LoVo (cell line): ENCODE measurements around the gene IL1RAPL1.

Source experiments
- DNase-seq: peaks from one replicate; pipeline ENCODE4 v3.0.0-alpha.2; 2016; ENCODE audit warnings: low spot score

Gene IL1RAPL1

GRCh38 chrX:29787656-29788055, 1200.4 kb downstream of the IL1RAPL1 start:
- DNase-seq, result no peak

GRCh38 chrX:29788991-29789699, 1201.9 kb downstream of the IL1RAPL1 start:
- DNase-seq, result no peak

GRCh38 chrX:29792335-29792734, 1205.1 kb downstream of the IL1RAPL1 start:
- DNase-seq, result no peak

GRCh38 chrX:29797156-29797555, 1209.9 kb downstream of the IL1RAPL1 start:
- DNase-seq, result no peak

GRCh38 chrX:29798469-29798868, 1211.2 kb downstream of the IL1RAPL1 start:
- DNase-seq, result no peak

GRCh38 chrX:29813174-29813573, 1225.9 kb downstream of the IL1RAPL1 start:
- no peak for DNase-seq

- DNase-seq, result no peak
Measured at GRCh38 chrX:29824176-29824906, 1237.1 kb downstream of the IL1RAPL1 start.

- no peak for DNase-seq
Measured at GRCh38 chrX:29826742-29827141, 1239.5 kb downstream of the IL1RAPL1 start.

GRCh38 chrX:29834311-29834710, 1247.1 kb downstream of the IL1RAPL1 start:
- no peak for DNase-seq

- DNase-seq, result no peak
Measured at GRCh38 chrX:29834764-29835163, 1247.5 kb downstream of the IL1RAPL1 start.

GRCh38 chrX:29841750-29842149, 1254.5 kb downstream of the IL1RAPL1 start:
- no peak for DNase-seq

- no peak for DNase-seq
Measured at GRCh38 chrX:29842552-29842951, 1255.3 kb downstream of the IL1RAPL1 start.

- no peak for DNase-seq
Measured at GRCh38 chrX:29851857-29852605, 1264.8 kb downstream of the IL1RAPL1 start.

- DNase-seq, result no peak
Measured at GRCh38 chrX:29852767-29853166, 1265.5 kb downstream of the IL1RAPL1 start.

- no peak for DNase-seq
Measured at GRCh38 chrX:29858714-29859113, 1271.5 kb downstream of the IL1RAPL1 start.

- no peak for DNase-seq
Measured at GRCh38 chrX:29862126-29862677, 1275.0 kb downstream of the IL1RAPL1 start.

GRCh38 chrX:29867971-29868370, 1280.7 kb downstream of the IL1RAPL1 start:
- DNase-seq, result no peak

- no peak for DNase-seq
Measured at GRCh38 chrX:29869837-29870236, 1282.6 kb downstream of the IL1RAPL1 start.

GRCh38 chrX:29870608-29871007, 1283.4 kb downstream of the IL1RAPL1 start:
- DNase-seq, result no peak

GRCh38 chrX:29872831-29873230, 1285.6 kb downstream of the IL1RAPL1 start:
- no peak for DNase-seq

- no peak for DNase-seq
Measured at GRCh38 chrX:29876733-29877132, 1289.5 kb downstream of the IL1RAPL1 start.

GRCh38 chrX:29880977-29881376, 1293.7 kb downstream of the IL1RAPL1 start:
- no peak for DNase-seq

- no peak for DNase-seq
Measured at GRCh38 chrX:29890004-29890403, 1302.8 kb downstream of the IL1RAPL1 start.
